Mesodermal cell (in vitro differentiated cells): Measurements from ENCODE around the gene BTG2. TPM values are rescaled to one million over a fixed set of nuclear protein-coding genes. Genes with fewer than 3 reads are reported as not detected.
"Not testable (repeated sequence)": the region's sequence is repeated elsewhere in the genome, so short reads cannot be mapped to it uniquely, and the experiment has no call there.

Experiments
- H3K27ac ChIP-seq: 2 replicates; pipeline ENCODE4 v1.7.0; 2013; ENCODE audit warnings: mild to moderate bottlenecking, low read depth, low read length, moderate library complexity; ENCODE audit not compliant: severe bottlenecking
- H3K36me3 ChIP-seq: 2 replicates; pipeline ENCODE4 v1.7.1; 2013; ENCODE audit warnings: mild to moderate bottlenecking, low read length, moderate library complexity; ENCODE audit not compliant: control insufficient read depth, insufficient read depth
- H3K4me1 ChIP-seq: one replicate; pipeline ENCODE4 v1.7.1; 2013; ENCODE audit warnings: mild to moderate bottlenecking, low read length; ENCODE audit not compliant: insufficient read depth, control insufficient read depth, poor library complexity, severe bottlenecking
- H3K4me3 ChIP-seq: 2 replicates; pipeline ENCODE4 v1.7.0; 2013; ENCODE audit warnings: low read length, control low read depth, mild to moderate bottlenecking; ENCODE audit not compliant: insufficient read depth, poor library complexity, severe bottlenecking; ENCODE audit errors: extremely low read depth
- H3K9me3 ChIP-seq: 2 replicates; pipeline ENCODE4 v1.7.1; 2013; ENCODE audit warnings: mild to moderate bottlenecking, low read length, moderate library complexity; ENCODE audit not compliant: control insufficient read depth
- WGBS, 2 experiments: methylation state at CpG; one replicate each; pipeline ENCODE4 v1.1.5; 2013; ENCODE audit warnings: missing lambda C conversion rate in 2 of 2; ENCODE audit not compliant: insufficient coverage in 2 of 2; 5-methylcytosine and 5-hydroxymethylcytosine counted together
- polyA plus RNA-seq, 2 experiments: library from polyadenylated mRNA; stranded (reverse); fragments of 50-300 nt; gene quantifications; one replicate each; pipeline ENCODE4 v1.2.3, GENCODE V29; 2013

Gene BTG2
- polyA plus RNA-seq (2013, experiment 1 of 2): 55.1 TPM
- 43.4 TPM for polyA plus RNA-seq (2013, experiment 2 of 2)

DNA sequence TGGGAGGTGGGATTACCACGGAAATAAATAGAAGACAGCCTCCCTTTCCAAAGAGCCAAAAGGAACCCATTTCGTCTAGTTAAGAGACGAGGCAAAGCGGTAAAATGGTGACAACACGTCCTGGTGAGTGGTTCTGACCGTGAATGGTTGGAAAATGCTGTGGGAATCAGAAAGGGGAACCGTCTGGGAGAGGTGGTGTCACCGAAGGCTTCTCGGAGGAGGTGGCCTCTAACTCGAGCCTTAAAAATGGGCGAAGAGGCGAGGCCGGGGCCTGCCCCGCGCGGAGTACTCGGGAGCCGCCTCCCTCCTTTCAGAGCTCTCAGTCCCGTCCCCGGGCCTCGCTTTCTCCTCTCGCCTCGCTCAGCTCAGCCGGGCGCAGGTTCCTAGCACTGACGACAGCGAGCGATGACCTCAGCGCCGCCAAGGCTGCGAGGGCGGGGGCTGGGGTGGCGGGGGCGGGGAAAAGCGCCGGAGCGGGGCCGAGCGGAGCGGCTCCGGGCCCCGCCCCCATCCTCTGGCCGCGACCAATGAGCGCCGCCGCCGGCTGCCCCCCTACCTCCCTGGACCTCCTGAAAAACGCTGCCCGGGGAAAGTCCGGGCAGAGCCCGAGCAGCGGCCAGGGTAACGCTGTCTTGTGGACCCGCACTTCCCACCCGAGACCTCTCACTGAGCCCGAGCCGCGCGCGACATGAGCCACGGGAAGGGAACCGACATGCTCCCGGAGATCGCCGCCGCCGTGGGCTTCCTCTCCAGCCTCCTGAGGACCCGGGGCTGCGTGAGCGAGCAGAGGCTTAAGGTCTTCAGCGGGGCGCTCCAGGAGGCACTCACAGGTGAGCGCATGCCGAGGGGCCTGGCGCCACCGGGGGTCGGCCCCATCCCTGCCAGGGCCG is at the start of gene BTG2:
Gene BTG2, plus strand, starts transcription at position 601 of the 890 bp plus-strand sequence. Its CDS starts 88 bp downstream, at position 689.
- 2 to 3% methylated on average over 41 to 66 of the region's 79 CpGs for WGBS, 2 experiments
- Histone ChIP-seq H3K27ac (peak within 1 kb of the TSS; percentile 32), H3K4me1 (peaks cover 24% of the 10 kb centered on the region), H3K9me3 (no peaks in the 10 kb centered on the region), H3K36me3 (peaks cover 34% of the 10 kb centered on the region), H3K4me3 (peak within 1 kb of the TSS; percentile 93)

GRCh38 chr1:203256636-203257035 is 48.7 kb upstream of the BTG2 start:
- 79 to 97% methylated on average over 5 to 9 of the region's 9 CpGs for WGBS, 2 experiments
- H3K36me3 ChIP-seq, H3K4me1 ChIP-seq, H3K4me3 ChIP-seq, H3K27ac ChIP-seq, H3K9me3 ChIP-seq: not testable (repeated sequence)

- Histone ChIP-seq H3K4me3 (no peak overlapping the region), H3K27ac (no peak overlapping the region)
- WGBS, 2 experiments: 86 to 96% methylated on average over 8 of the region's 10 CpGs
These were observed 41.8 kb upstream of the BTG2 start for GRCh38 chr1:203263496-203263895.

DNA sequence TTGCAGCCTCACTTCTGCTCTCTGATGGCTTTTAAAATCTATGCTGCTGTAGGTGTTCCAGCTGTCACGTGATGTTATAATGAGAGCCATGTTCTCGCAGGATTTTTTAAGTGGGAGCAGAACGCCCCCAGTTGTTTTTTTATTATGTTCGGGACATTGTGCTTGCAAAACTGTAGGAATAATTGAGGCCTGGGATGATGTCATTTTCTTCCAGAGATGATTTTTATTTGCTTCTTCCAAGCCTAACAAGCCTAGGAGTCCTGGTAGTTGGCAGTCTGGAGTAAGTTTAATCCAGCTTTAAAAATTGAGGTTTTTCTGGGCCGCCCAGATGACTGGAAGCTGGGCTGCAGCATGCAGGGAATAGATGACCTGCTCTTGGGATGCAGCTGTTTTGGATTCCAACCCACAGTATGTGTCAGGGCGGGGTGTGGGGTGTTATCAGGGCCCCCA is 41.2 kb upstream of the BTG2 start:
- no peaks in the 10 kb centered on the region for H3K9me3 ChIP-seq
- H3K4me1 ChIP-seq: peaks cover 8% of the 10 kb centered on the region
- no peak overlapping the region for H3K4me3 ChIP-seq
- no peaks in the 10 kb centered on the region for H3K36me3 ChIP-seq
- no peak overlapping the region for H3K27ac ChIP-seq
- 87 to 100% methylated on average over 4 of the region's 6 CpGs for WGBS, 2 experiments

More at GRCh38 chr1:203263496-203263895, 41.8 kb upstream of the BTG2 start:
- Histone ChIP-seq H3K36me3 (no peaks in the 10 kb centered on the region), H3K4me1 (peaks cover 8% of the 10 kb centered on the region), H3K9me3 (no peaks in the 10 kb centered on the region)

GRCh38 chr1:203265541-203265940 is 39.8 kb upstream of the BTG2 start:
- Histone ChIP-seq H3K9me3 (no peaks in the 10 kb centered on the region), H3K4me1 (peaks cover 8% of the 10 kb centered on the region), H3K36me3 (no peaks in the 10 kb centered on the region), H3K4me3 (no peak overlapping the region), H3K27ac (no peak overlapping the region)
- WGBS, 2 experiments: 77 to 78% methylated on average over 1 to 2 of the region's 4 CpGs

DNA sequence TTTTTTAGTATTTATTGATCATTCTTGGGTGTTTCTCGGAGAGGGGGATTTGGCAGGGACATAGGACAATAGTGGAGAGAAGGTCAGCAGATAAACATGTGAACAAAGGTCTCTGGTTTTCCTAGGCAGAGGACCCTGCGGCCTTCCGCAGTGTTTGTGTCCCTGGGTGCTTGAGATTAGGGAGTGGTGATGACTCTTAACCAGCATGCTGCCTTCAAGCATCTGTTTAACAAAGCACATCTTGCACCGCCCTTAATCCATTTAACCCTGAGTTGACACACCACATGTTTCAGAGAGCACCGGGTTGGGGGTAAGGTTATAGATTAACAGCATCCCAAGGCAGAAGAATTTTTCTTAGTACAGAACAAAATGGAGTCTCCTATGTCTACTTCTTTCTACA is 39.2 kb upstream of the BTG2 start:
- no CpG with 5 or more reads among the region's 5 CpGs for WGBS, 2 experiments
- H3K4me3 ChIP-seq, H3K27ac ChIP-seq, H3K9me3 ChIP-seq, H3K36me3 ChIP-seq: not testable (repeated sequence)
- H3K4me1 ChIP-seq: peaks cover 13% of the 10 kb centered on the region

- H3K4me1 ChIP-seq: peaks cover 13% of the 10 kb centered on the region
- H3K4me3 ChIP-seq: peak overlapping the region; percentile 47
- no peak overlapping the region for H3K27ac ChIP-seq
- no peaks in the 10 kb centered on the region for H3K36me3 ChIP-seq
- no peaks in the 10 kb centered on the region for H3K9me3 ChIP-seq
- WGBS, 2 experiments: 10 to 13% methylated on average over 17 to 19 of the region's 20 CpGs
These were observed 37.9 kb upstream of the BTG2 start for GRCh38 chr1:203267347-203267846.

GRCh38 chr1:203267912-203268311 is 37.4 kb upstream of the BTG2 start:
- peaks cover 13% of the 10 kb centered on the region for H3K4me1 ChIP-seq
- H3K27ac ChIP-seq: no peak overlapping the region
- 82 to 89% methylated on average over 13 of the region's 15 CpGs for WGBS, 2 experiments
- H3K36me3 ChIP-seq: no peaks in the 10 kb centered on the region
- H3K9me3 ChIP-seq: no peaks in the 10 kb centered on the region
- no peak overlapping the region for H3K4me3 ChIP-seq

- Histone ChIP-seq H3K4me3 (no peak overlapping the region), H3K4me1 (peaks cover 10% of the 10 kb centered on the region), H3K9me3 (no peaks in the 10 kb centered on the region), H3K36me3 (no peaks in the 10 kb centered on the region), H3K27ac (no peak overlapping the region)
- 40 to 41% methylated on average over 3 to 5 of the region's 5 CpGs for WGBS, 2 experiments
These were observed 36.2 kb upstream of the BTG2 start for GRCh38 chr1:203268901-203269653.

DNA sequence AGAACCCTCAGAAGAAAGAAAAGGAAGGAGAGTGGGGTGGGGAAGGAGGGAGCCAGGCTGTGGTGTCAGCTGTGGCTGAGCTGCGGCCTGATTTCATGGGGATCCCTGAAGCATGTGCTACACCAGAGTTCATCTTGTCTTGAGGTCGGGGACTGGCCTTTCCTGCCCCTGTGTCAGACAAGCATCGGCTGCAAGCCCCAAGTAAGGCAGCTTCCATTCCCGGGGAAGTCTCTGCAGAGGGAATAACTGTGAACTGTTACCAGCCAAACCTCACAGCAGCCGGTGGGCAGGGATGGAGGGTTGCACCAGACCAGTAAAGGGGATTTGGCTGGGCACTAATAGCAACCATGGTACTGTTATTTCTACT is 35.7 kb upstream of the BTG2 start:
- WGBS, 2 experiments: 66 to 76% methylated on average over 5 of the region's 5 CpGs
- H3K36me3 ChIP-seq: no peaks in the 10 kb centered on the region
- no peaks in the 10 kb centered on the region for H3K9me3 ChIP-seq
- H3K4me3 ChIP-seq: no peak overlapping the region
- peaks cover 8% of the 10 kb centered on the region for H3K4me1 ChIP-seq
- H3K27ac ChIP-seq: no peak overlapping the region
